GM19025 (cell line): ENCODE data around the gene ENTPD3.

Experiments
- ATAC-seq: cut with Tn5 transposase; IDR thresholded peaks from one replicate; pipeline ENCODE4 v1.9.1; 2021; ENCODE audit warnings: mild to moderate bottlenecking, low read depth, moderate library complexity; ENCODE audit not compliant: unreplicated experiment

Gene ENTPD3

DNA sequence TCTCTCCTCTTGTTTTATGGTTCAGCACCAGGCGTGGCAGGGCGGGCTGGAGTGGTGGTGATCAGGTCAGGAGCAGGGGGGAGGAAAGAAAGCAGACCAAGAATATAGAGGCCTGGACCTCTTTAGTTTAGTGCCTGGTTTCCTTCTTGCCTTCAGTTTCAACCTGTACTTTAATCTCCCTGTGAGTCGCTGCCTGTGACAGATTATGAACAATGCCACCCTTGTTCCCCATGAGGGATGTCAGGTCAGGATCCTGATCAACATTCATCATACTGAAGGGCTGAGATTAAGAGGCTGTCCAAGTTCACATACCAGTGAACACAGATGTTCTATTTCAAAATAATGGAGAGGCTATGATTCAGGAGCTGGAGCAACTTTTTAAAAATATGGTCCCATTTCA is 11.4 kb downstream of the ENTPD3 start:
- ATAC-seq: no peak

DNA sequence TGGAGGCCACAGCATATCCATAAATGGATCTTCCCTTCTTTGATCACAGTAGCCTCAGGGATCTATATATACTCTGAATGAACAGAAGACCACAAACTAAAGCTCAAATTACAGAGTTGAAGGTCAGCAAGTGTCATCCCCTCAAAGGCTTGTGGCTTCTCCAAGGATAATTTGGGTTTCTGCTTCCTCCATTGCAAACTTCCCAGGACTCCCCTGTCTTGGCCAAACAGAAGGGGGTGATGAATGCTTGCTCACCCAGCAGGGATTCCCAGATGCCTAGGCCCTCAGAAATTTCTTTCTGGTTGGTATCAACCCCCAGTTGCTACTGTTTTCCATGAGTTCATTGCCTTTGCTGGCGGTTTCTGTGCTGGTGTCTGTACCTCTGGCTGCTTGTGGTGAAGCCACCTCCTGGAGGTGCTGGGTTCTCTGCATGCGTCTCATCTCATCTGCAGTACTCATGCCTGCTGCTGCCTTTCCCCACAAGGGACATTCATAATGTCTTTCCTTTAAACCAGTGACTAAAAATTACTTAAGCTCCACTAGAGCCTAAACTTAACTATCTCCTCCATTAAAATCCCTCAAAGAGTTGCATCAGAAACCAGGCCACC is 17.7 kb downstream of the ENTPD3 start:
- ATAC-seq: no peak

DNA sequence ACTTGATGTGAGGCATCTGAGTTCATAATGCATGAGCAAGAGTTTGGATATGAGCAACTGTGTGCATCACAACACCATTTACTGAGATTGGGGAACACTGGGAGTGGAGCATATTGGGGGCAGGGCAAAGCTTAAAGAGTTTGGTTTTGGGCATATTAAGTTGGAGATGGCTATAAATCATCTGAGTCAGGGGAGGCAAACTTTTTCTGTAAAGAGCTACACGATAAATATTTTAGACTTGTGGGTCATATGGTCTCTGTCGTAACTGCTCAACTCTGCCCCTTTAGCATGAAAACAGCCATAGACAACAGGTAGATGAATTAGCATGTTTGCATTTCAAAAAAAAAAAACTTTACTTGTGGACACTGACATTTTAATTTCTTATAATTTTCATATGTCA is 20.0 kb downstream of the ENTPD3 start:
- no peak for ATAC-seq

DNA sequence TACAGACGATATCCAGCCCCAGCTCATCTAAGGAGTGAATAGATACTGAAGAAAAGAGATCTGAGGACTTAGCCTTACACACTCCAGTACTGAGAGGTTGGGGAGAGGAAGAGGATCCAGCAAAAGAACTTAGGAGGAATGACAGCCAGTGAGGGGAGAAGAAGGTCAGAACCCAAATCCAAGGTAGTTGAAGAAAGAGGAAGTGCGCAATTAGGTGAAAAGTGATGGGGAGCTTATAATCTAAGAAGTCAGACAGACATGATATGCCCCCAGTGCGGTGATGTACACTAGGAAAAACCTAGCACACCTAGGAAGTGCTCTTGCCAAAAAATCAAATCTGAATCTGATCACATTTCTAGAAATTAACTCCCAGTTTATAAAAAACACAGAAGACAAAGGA is 20.6 kb downstream of the ENTPD3 start:
- ATAC-seq: no peak

DNA sequence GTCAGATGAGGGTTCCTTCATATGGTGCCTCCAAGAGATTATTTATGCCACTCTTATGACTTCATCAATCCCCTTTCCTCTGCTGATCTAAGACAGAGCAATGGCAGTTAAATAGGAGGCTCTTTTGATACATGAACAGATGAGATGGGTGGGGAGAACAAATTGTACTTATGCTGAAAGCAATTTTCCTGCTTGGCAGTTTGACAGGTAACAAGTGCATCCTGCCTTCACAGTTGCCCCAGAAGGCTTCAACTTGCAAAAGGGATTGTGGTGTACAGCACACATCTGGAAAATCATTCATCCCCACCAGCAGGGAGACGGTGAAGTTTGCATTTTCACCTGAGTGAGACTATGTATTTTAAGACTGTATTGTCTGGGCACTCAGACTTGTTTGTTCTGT is 27.3 kb downstream of the ENTPD3 start:
- ATAC-seq: no peak

DNA sequence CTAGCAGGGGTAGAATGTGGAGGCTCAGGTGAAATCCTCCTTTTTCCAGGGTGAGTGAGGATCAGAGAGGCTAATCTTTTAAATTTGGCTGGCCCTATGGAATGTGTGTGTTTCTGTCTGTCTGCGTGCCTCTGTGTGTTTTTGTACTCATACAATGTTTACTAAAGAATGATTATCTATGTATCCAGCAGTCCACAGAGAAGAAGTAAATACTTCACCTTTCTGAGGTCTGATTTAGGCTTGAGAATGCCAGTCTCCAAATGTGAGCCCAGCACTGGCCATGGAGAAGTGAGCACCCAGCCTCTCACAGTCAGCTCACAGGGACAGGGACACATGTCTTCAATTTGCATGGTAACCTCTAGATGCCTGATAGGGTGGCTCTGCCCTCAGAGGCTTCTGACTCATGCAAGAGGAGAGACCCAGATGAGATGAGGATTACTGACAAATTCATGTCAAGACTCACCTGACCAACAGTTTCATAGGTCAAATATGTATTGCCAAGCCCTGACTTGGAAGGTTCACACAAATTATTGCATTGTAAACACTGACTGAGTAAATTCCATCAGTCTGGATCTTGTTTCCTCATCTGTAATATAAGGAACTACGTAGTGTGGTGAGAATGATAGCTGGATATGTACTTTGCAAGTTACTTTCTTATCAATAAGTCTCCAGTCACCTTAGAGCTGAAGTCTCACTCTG is 31.0 kb downstream of the ENTPD3 start:
- no peak for ATAC-seq

DNA sequence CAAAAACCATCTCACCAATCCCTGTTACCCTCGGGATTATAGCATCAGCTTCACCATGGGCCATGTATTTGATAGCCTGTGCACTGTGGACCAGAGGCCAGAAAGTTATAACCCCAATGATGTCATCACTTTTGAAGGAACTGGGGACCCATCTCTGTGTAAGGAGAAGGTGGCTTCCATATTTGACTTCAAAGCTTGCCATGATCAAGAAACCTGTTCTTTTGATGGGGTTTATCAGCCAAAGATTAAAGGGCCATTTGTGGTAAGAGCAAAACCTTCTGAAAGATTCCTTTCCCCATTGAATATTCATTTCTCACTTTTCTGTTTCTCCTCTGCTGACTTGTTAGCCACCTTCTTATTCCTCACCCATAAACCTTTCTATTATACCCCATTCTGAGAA is 35.9 kb downstream of the ENTPD3 start:
- ATAC-seq: no peak

DNA sequence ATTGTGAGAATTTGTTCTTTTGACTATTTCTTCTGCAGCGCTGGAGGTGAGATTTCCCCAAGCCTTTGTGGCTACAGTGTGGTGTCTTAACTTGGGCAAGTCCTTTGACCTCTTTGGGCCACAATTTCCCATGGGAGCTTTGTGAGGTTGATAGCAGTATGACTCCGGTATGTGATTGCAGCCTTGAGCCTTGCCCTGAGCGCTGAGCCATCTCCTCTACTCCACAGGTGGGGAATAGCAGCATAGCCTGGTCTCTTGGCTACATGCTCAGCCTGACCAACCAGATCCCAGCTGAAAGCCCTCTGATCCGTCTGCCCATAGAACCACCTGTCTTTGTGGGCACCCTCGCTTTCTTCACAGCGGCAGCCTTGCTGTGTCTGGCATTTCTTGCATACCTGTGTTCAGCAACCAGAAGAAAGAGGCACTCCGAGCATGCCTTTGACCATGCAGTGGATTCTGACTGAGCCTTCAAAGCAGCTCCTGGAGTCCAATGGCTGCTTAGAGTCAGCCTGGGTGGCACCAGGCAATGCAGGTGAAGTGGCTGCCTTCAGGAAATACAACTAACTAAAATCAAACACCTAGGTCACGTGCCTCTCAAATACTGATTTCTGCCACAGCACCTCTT is 40.2 kb downstream of the ENTPD3 start:
- ATAC-seq: no peak

DNA sequence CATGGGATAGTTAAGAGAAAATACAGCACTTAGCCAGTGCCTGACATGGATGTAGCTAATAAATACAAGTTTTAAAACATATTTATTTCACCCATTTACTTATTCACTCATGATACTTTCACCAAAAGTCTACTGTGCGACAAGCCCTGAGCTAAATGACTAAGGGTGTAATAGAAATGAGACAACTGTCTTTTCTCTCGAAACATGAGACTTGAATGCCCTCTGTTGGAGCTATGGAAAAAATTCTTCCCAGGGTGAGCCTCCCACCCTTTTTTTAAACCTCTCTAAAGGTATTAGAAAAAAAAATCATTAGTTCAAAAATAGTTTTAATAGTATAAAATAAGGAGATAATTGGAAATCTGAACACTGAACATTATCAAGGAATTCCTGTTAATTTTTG is 45.8 kb downstream of the ENTPD3 start:
- no peak for ATAC-seq

DNA sequence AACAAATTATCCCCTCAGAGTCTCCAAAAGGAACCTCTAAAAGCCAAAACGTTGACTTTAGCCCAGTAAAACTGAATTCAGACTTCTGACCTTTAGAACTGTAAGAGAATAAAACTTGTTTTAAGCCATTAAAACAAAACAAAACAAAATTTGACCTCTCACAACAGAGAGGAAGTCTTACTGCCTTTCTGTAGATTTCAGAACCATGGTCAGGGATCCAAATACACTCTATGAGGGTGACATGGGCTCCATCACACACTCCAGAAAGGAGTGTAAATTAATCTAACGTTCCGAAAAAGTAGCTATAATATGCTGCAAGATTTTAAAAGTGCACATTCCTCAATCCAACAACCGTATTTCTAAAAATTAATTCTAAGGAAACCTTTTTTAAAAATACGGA is 50.9 kb downstream of the ENTPD3 start:
- no peak for ATAC-seq

DNA sequence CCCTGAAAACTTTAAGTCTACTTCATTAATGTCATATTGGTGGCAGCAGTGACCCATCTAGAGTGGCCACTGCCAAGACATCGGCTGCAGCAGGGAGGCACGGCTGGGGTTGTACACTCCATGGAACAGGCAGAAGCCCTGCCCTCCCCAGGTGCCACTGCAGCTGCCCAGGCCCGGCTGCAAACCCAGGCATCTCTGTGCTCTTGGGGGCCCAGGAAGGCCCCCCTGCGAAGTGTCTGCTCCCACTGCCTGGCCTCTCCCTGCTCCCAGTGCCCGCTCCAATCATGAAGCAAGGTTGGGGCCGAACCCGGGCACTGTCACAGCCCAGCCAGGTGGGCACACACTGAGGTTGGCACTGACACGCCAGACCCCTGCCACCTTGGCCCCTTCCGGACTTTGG is 58.1 kb downstream of the ENTPD3 start:
- ATAC-seq: no peak

DNA sequence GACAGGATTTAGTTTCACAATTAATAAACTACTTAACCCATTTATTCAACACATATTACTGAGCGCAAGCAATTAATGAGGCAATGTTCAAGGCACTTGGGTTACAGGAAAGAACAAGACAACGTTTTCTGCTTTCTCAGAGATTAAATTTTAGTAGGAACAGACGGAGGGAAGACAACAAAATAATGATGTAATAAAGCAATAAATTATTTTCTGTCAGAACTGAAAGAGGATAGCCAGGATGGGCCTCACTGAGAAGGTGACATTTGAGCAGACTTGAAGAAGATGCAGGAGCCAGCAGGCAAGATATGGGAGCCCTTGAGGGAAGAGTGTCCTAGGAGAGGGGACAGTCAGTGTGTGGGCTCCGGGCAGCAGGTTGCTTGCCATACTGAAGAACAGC is 58.9 kb downstream of the ENTPD3 start:
- ATAC-seq: no peak

DNA sequence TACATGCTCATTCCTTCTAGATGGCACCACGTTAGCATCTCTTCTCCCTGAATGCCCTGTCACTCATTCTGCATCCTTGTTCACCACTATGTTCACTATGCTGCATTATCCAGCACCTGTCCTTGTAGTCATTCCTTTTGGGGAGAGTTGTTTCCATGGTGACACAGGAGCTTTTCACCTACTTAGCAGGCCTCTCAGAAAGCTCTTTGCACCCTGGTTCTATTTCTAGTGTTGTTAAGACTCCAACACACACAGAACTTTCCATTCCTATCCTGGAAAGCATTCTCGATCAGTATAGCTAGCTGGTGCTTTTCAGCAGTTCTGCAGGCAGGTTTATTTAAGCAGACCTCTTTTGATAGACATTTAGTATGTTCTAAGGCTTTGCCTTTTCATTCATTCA is 63.5 kb downstream of the ENTPD3 start:
- no peak for ATAC-seq

DNA sequence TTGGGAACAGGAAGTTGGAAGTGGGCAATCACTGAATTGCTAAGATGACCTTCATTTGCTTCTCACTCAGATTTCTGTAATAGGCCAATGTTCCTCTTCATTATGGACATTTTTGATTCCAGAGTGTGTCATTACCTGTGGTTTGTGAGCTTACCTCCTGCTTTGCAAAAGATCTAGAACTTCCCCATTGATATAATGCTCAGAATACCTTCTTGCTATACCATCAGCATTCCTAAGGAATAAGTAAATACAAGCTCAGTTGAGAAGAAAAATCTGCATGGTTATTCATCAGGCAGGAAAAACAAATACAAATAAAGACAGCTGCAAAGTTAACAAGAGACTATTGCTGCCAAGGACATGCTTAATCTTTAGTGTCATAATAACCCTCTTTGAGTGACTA is 64.6 kb downstream of the ENTPD3 start:
- no peak for ATAC-seq

DNA sequence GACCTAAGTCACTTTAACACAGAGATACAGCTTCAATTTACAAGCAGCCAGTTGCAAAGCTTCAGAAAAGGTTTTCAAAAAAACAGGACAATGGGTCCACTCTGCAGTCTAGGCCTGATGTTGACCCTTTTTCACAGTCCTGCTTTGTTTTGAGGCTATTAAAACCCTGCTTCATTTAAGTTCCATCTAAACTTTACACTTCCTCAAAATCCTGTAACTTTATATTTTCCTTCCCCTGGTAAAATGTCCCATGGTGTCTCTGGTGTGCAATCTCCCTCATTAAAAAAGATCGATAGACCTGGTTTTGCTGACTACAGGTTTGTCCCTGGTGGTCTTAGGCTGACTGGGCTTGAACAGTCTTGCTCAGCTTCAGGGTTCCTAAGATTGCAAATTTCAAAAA is 65.1 kb downstream of the ENTPD3 start:
- no peak for ATAC-seq

DNA sequence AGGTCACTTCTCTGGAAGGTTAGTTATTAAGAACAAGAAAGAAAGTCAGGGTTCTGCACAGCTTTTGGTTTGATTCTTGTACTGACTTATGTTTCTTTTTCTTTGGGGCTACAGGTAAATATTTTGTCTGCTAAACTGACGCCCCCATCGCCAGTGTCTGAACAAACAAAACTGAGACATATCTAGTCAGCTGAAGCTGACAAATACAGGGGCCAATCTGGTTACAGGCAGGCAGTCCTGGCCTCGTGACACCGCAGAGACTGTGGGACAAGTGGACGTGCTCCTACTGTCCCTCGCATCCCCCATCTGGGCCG is 65.5 kb downstream of the ENTPD3 start:
- no peak for ATAC-seq

DNA sequence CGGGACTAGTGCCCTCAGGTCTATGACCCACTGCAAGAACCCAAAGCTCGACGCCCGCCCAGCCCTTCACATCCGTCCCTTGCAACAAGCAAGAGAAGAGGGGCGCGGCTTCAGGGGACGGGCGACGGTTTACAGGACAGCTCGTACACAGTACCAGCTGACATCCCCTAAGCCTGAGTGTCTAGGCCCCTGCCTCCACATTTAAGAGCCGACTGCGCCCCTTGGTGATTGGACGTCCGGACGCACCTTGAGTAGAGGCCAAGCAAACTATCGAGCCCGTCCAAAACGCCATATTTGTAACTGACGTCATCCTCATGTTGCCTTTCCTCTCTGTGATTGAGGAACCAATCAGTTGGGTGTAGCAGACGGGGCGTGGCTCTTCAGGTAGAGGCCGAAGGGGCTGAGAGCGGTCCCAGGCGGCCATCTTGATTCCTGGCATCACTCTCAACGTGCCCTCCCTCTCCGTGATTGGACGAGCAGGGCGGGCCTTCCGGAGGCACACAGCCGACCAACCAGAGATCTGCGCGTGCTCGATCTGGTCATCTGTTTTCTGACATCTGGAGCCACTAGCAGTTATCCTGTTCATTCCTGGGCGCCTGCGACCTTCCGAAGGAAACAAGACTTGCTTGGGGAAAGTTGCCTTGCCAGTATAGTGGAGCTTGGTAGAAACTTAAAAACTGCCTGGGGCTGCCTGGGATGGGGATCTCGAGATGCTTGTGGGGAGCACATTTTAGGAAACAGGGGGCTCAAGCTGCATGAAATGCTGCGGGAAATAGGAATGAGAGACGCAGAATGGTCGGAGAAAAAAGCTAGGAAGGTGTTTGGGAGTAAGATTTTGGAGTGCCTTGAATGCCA is 66.1 kb downstream of the ENTPD3 start:
- peak; percentile 91 for ATAC-seq

DNA sequence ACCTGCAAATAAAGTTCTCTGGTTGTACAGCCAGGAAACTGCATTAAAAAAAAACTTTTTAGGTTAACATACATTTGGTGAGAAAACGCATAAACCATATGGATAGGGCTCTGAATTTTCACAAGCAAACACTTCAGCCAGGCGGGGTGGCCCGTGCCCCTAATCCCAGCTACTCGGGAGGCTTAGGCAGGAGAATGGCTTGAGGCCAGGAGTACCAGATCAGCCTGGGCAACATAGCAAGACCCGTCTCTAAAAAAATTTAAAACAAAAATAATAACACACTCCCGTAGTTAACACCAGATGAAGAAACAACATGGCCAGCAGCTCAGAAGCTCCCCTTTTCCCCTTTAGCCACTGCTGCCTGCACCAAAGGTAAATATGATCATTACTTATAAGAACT is 66.9 kb downstream of the ENTPD3 start:
- ATAC-seq: no peak

DNA sequence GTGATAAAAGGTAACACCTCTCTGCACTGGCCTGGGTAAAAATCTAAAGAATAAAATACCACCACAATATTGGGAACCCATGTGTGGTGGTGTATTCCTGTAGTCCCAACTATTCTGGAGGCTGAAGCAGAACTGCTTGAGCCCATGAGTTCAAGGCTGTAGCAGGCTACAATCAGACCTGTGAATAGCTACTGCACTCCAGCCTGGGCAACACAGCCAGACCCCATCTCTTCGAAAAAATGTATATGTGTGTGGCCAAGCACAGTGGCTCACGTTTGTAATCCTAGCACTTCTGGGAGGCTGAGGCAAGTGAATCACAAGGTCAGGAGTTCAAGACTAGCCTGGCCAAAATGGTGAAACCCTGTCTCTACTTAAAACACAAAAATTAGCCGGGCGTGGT is 68.3 kb downstream of the ENTPD3 start:
- ATAC-seq: no peak

DNA sequence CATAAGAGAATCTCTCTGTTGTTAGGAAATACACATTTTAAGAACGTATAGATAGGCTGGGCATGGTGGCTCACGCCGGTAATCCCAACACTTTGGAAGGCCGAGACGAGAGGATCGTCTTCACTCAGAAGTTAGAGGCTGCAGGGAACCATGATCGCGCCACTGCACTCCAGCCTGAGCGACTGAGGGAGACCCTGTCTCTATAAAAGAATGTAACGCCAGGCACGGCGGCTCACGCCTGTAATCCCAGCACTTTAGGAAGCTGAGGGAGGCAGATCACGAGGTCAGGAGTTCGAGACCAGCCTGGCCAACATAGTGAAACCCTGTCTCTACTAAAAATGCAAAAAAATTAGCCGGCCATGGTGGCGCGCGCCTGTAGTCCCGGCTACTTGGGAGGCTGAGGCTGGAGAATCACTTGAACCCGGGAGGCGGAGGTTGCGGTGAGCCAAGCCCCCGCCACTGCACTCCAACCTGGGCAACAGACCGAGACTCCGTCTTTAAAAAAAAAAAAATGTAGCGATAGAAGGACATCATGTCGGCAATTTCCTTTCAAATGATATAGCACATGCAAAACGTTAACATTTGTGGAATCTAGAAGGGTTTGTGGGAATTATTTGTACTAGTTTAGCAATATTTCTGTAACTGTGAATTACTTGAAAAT is 69.4 kb downstream of the ENTPD3 start:
- no peak for ATAC-seq
